Measurements from ENCODE around the gene PIK3R3.
A peak's percentile ranks its signal among the peaks of the same experiment; 100 is the strongest.

PIK3R3 gene

GRCh38 chr1:46153732-46154131, 21.3 kb upstream of the PIK3R3 start:
- DNase-seq, result no peak

- no peak for DNase-seq
Observed at GRCh38 chr1:46153228-46153627, 20.8 kb upstream of the PIK3R3 start.

GRCh38 chr1:46152016-46152415, 19.6 kb upstream of the PIK3R3 start:
- DNase-seq, result no peak

- no peak for DNase-seq
Observed at GRCh38 chr1:46150085-46150484, 17.7 kb upstream of the PIK3R3 start.

- DNase-seq, result no peak
Observed at GRCh38 chr1:46148318-46148717, 15.9 kb upstream of the PIK3R3 start.

GRCh38 chr1:46137916-46138315, 5.5 kb upstream of the PIK3R3 start:
- DNase-seq, result no peak

GRCh38 chr1:46136711-46137110, 4.3 kb upstream of the PIK3R3 start:
- no peak for DNase-seq

- no peak for DNase-seq
Observed at GRCh38 chr1:46134660-46135331, 2.4 kb upstream of the PIK3R3 start.

GRCh38 chr1:46133781-46134350, 1.4 kb upstream of the PIK3R3 start:
- DNase-seq, result no peak

GRCh38 chr1:46133181-46133658, 791 bp upstream of the PIK3R3 start:
- no peak for DNase-seq

- peak; percentile 19 for DNase-seq
Observed at GRCh38 chr1:46131712-46132528, 509 bp downstream of the PIK3R3 start.

- no peak for DNase-seq
Observed at GRCh38 chr1:46131093-46131492, 1.3 kb downstream of the PIK3R3 start.

GRCh38 chr1:46130606-46131005, 1.8 kb downstream of the PIK3R3 start:
- no peak for DNase-seq

- DNase-seq, result no peak
Observed at GRCh38 chr1:46130121-46130520, 2.3 kb downstream of the PIK3R3 start.

- DNase-seq, result no peak
Observed at GRCh38 chr1:46128344-46128743, 4.1 kb downstream of the PIK3R3 start.

- DNase-seq, result no peak
Observed at GRCh38 chr1:46118856-46119255, 13.6 kb downstream of the PIK3R3 start.

- no peak for DNase-seq
Observed at GRCh38 chr1:46117810-46118494, 14.5 kb downstream of the PIK3R3 start.

- no peak for DNase-seq
Observed at GRCh38 chr1:46114925-46115603, 17.4 kb downstream of the PIK3R3 start.

- no peak for DNase-seq
Observed at GRCh38 chr1:46113948-46114347, 18.5 kb downstream of the PIK3R3 start.

GRCh38 chr1:46112108-46112507, 20.3 kb downstream of the PIK3R3 start:
- DNase-seq, result no peak

- DNase-seq, result no peak
Observed at GRCh38 chr1:46110521-46110920, 21.9 kb downstream of the PIK3R3 start.

- DNase-seq, result no peak
Observed at GRCh38 chr1:46102769-46103476, 29.5 kb downstream of the PIK3R3 start.
